Fibroblast of lung (primary cell): ENCODE measurements around the gene TLX2. TPM values are rescaled to one million over a fixed set of nuclear protein-coding genes. Genes with fewer than 3 reads are reported as not detected.

ENCODE experiments used
- DNase-seq, 2 donors: peaks; one replicate each; pipeline versions ENCODE4 v3.0.0 to v3.0.0-alpha.2; 2010; ENCODE audit warnings: low read depth in 2 of 2
- H2AFZ ChIP-seq: 2 replicates; pipeline ENCODE4 v1.5.1; 2012; ENCODE audit warnings: low read length, control low read depth, inconsistent platforms
- H3K27ac ChIP-seq: 2 replicates; pipeline ENCODE4 v1.5.1; 2011; ENCODE audit warnings: low read length, control low read depth; ENCODE audit not compliant: insufficient read depth
- H3K27me3 ChIP-seq: 2 replicates; pipeline ENCODE4 v1.5.1; 2011; ENCODE audit warnings: mild to moderate bottlenecking, low read length; ENCODE audit not compliant: control insufficient read depth, insufficient read depth
- H3K36me3 ChIP-seq: 2 replicates; pipeline ENCODE4 v1.5.1; 2011; ENCODE audit warnings: low read length; ENCODE audit not compliant: control insufficient read depth, insufficient read depth
- H3K4me1 ChIP-seq: 2 replicates; pipeline ENCODE4 v1.5.1; 2011; ENCODE audit warnings: low read length; ENCODE audit not compliant: control insufficient read depth, insufficient read depth; ENCODE audit errors: extremely low read depth
- H3K4me2 ChIP-seq: 2 replicates; pipeline ENCODE4 v1.5.1; 2011; ENCODE audit warnings: low read length, control low read depth; ENCODE audit not compliant: insufficient read depth; ENCODE audit errors: extremely low read depth
- H3K4me3 ChIP-seq, 4 experiments: fragments of 200-600 bp in 1 of 4; sonication (generic) in 1 of 4; replicated peaks in 1 of 4; 2 replicates each; pipeline ENCODE4 v1.5.1; 2011 to 2016; ENCODE audit warnings: low read length in 4 of 4, low read depth in 3 of 4, mild to moderate bottlenecking in 3 of 4, control low read depth in 2 of 4, inconsistent platforms in 1 of 4, mixed read lengths in 1 of 4; ENCODE audit not compliant: insufficient read depth in 1 of 4; ENCODE audit errors: control extremely low read depth in 1 of 4
- H3K79me2 ChIP-seq: 2 replicates; pipeline ENCODE4 v1.5.1; 2012; ENCODE audit warnings: mild to moderate bottlenecking, low read length, inconsistent platforms; ENCODE audit not compliant: control insufficient read depth, insufficient read depth
- H3K9ac ChIP-seq: 2 replicates; pipeline ENCODE4 v1.5.1; 2011; ENCODE audit warnings: mild to moderate bottlenecking, low read length, control low read depth; ENCODE audit not compliant: insufficient read depth
- H3K9me3 ChIP-seq: 2 replicates; pipeline ENCODE4 v1.5.1; 2012; ENCODE audit warnings: low read depth, low read length; ENCODE audit not compliant: control insufficient read depth, insufficient read depth
- H4K20me1 ChIP-seq: 2 replicates; pipeline ENCODE4 v1.5.1; 2011; ENCODE audit warnings: low read length; ENCODE audit not compliant: control insufficient read depth, insufficient read depth; ENCODE audit errors: extremely low read depth
- CTCF ChIP-seq, 2 donors: IDR thresholded peaks in 1 of 2; conservative IDR thresholded peaks in 1 of 2; 1 replicate in 1 of 2; 2 replicates in 1 of 2; pipeline ENCODE4 v1.5.1; 2011 to 2012; ENCODE audit warnings: low read length in 2 of 2, control low read depth in 1 of 2, inconsistent platforms in 1 of 2, low read depth in 1 of 2, mild to moderate bottlenecking in 1 of 2
- EZH2 ChIP-seq: IDR thresholded peaks from 2 replicates; pipeline ENCODE4 v1.5.1; 2012; ENCODE audit warnings: low read length, control low read depth, mild to moderate bottlenecking; ENCODE audit errors: missing control alignments
- polyA plus RNA-seq, 2 donors: library from polyadenylated mRNA; depleted of rRNA in 1 of 2; stranded (reverse) in 1 of 2; unstranded in 1 of 2; fragments of >200 nt; gene quantifications; 2 replicates each; pipeline ENCODE4 v1.2.1, GENCODE V29; 2011 to 2012; ENCODE audit warnings: missing spikeins in 1 of 2
- total RNA-seq: library from RNA; depleted of rRNA; stranded (reverse); fragments of >200 nt; gene quantifications from 2 replicates; pipeline ENCODE4 v1.2.1, GENCODE V29; 2014

TLX2 gene
- total and polyA plus RNA-seq, 2 donors (not counting 1 experiment from before 2014, with no cell fraction given) = under 0.01 TPM; not detected in 1

- Histone ChIP-seq H4K20me1 (no peaks in the 10 kb centered on the region), H3K9me3 (no peaks in the 10 kb centered on the region), H3K4me2 (no peak overlapping the region), H3K79me2 (peaks cover 2% of the 10 kb centered on the region), H3K27ac (no peak overlapping the region), H3K9ac (no peak overlapping the region), H2AFZ (no peak overlapping the region), H3K4me1 (peaks cover 3% of the 10 kb centered on the region), H3K36me3 (no peaks in the 10 kb centered on the region), H3K27me3 (no peaks in the 10 kb centered on the region), H3K4me3 (no peak overlapping the region)
- no peak for DNase-seq
- no peak for TF ChIP-seq CTCF (conservative IDR thresholded peaks at IDR 0.05 in 1 of 2, IDR thresholded peaks at IDR 0.05 in 1 of 2; ENCODE audit: low read depth in 1 of 2, low read length in 2 of 2)
- TF ChIP-seq EZH2 = no peak
Observed at GRCh38 chr2:74550231-74550630, 36.0 kb downstream of the TLX2 start.

DNA sequence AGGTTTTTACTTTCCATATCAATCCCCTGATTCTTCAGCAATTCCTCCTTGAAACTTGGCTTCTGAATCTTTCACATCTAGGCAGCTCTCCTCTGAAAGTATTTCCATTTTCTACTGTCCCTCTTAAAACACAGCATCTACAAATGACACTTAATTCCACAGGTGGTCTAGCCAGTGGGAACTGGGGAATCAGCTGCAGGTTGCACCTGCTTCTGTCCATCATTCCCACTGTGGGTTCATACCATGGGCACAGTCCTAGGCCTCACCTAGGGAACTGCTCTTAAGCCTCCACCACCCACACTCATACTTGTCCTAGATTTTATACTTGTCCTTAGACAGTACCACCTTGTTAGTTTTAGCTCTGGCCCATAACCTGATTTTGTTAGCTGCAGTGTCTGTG is 37.3 kb downstream of the TLX2 start:
- peaks cover 3% of the 10 kb centered on the region for H3K79me2 ChIP-seq
- no peak overlapping the region for H3K9ac ChIP-seq

More for the DNA sequence above, 37.3 kb downstream of the TLX2 start:
- Histone ChIP-seq H3K4me2 (no peak overlapping the region), H4K20me1 (no peaks in the 10 kb centered on the region), H2AFZ (no peak overlapping the region), H3K36me3 (peaks cover 3% of the 10 kb centered on the region), H3K4me3 (no peak overlapping the region), H3K9me3 (no peaks in the 10 kb centered on the region), H3K27ac (no peak overlapping the region), H3K27me3 (no peaks in the 10 kb centered on the region), H3K4me1 (peaks cover 7% of the 10 kb centered on the region)
- no peak for DNase-seq
- TF ChIP-seq CTCF (conservative IDR thresholded peaks at IDR 0.05 in 1 of 2, IDR thresholded peaks at IDR 0.05 in 1 of 2; ENCODE audit: low read depth in 1 of 2, low read length in 2 of 2) (no peak), EZH2 (no peak)
